H1 (cell line): ENCODE measurements around the gene EIF4E1B. TPM values are rescaled to one million over a fixed set of nuclear protein-coding genes. Genes with fewer than 3 reads are reported as not detected.
A peak's percentile ranks its signal among the peaks of the same experiment; 100 is the strongest.

Experiments used
- CTCF ChIA-PET: fragments of 300-600 bp; sonication (Branson Sonifier 250); formaldehyde crosslinking; loops from one replicate; lab custom pipeline; 2021; ENCODE audit not compliant: partially characterized antibody; lab: Charles Lee
- POLR2A ChIA-PET: fragments of 300-600 bp; sonication (Branson Sonifier 250); formaldehyde crosslinking; loops from one replicate; lab custom pipeline; 2021; ENCODE audit warnings: inconsistent platforms; ENCODE audit not compliant: partially characterized antibody; lab: Charles Lee
- DNase-seq, 2 experiments: peaks; one replicate each; pipeline versions ENCODE4 v3.0.0 to v3.0.0-alpha.2; 2010 to 2022; ENCODE audit warnings: low spot score in 2 of 2, low read depth in 1 of 2, mixed read lengths in 1 of 2
- FAIRE-seq: peaks from 2 replicates; lab custom pipeline; 2011; peaks lifted over from hg19 to GRCh38; lab: Jason Lieb, UNC
- H2AFZ ChIP-seq: 2 replicates; pipeline ENCODE4 v1.8.1; 2012; ENCODE audit warnings: low read length, inconsistent platforms
- H2AK5ac ChIP-seq: 2 replicates; pipeline ENCODE4 v1.6.1; 2013; ENCODE audit warnings: low read depth, low read length
- H2BK120ac ChIP-seq: replicated peaks from 2 replicates; pipeline ENCODE3; 2013; ENCODE audit warnings: low read depth, low read length, inconsistent platforms
- H2BK12ac ChIP-seq: 2 replicates; pipeline ENCODE4 v1.6.1; 2013; ENCODE audit warnings: low read depth, low read length
- H2BK15ac ChIP-seq: 2 replicates; pipeline ENCODE4 v1.6.1; 2013; ENCODE audit warnings: low read length
- H2BK20ac ChIP-seq: 2 replicates; pipeline ENCODE4 v1.6.1; 2013; ENCODE audit warnings: low read length
- H2BK5ac ChIP-seq: 2 replicates; pipeline ENCODE4 v1.6.1; 2013; ENCODE audit warnings: low read depth, low read length
- H3K14ac ChIP-seq: 2 replicates; pipeline ENCODE4 v1.6.1; 2013; ENCODE audit warnings: inconsistent platforms; ENCODE audit not compliant: insufficient read length
- H3K18ac ChIP-seq: 2 replicates; pipeline ENCODE4 v1.6.1; 2013; ENCODE audit warnings: low read length; ENCODE audit errors: extremely low read depth
- H3K23ac ChIP-seq: 2 replicates; pipeline ENCODE4 v1.6.1; 2013; ENCODE audit warnings: inconsistent platforms; ENCODE audit not compliant: insufficient read length
- H3K23me2 ChIP-seq: 2 replicates; pipeline ENCODE4 v1.6.1; 2013; ENCODE audit warnings: low read depth, low read length
- H3K27ac ChIP-seq: 2 replicates; pipeline ENCODE4 v1.6.1; 2011; ENCODE audit warnings: low read depth, low read length, inconsistent platforms
- H3K27me3 ChIP-seq, 4 experiments: replicated peaks in 1 of 4; 1 replicate in 1 of 4; 2 replicates in 3 of 4; pipeline versions ENCODE4 v1.6.1 to v1.8.1; 2011 to 2013; ENCODE audit warnings: low read length in 3 of 4, mild to moderate bottlenecking in 3 of 4, inconsistent platforms in 2 of 4, mixed read lengths in 2 of 4, moderate library complexity in 1 of 4; ENCODE audit not compliant: control insufficient read depth in 3 of 4, insufficient read depth in 3 of 4; ENCODE audit errors: extremely low read depth in 1 of 4
- H3K36me3 ChIP-seq, 4 experiments: 2 replicates each; pipeline versions ENCODE4 v1.6.1 to v1.8.1; 2011 to 2013; ENCODE audit warnings: mild to moderate bottlenecking in 4 of 4, low read length in 3 of 4, moderate library complexity in 2 of 4, control low read depth in 1 of 4, inconsistent platforms in 1 of 4; ENCODE audit not compliant: insufficient read depth in 4 of 4, control insufficient read depth in 2 of 4
- H3K4ac ChIP-seq: replicated peaks from 2 replicates; pipeline ENCODE3; 2013; ENCODE audit warnings: low read length, low read depth, mixed read lengths, inconsistent platforms; ENCODE audit not compliant: insufficient read length
- H3K4me1 ChIP-seq, 4 experiments: replicated peaks in 1 of 4; 1 replicate in 1 of 4; 2 replicates in 3 of 4; pipeline versions ENCODE4 v1.6.1 to v1.8.1; 2011 to 2013; ENCODE audit warnings: low read length in 3 of 4, inconsistent platforms in 2 of 4, mixed read lengths in 1 of 4; ENCODE audit not compliant: insufficient read depth in 4 of 4, control insufficient read depth in 3 of 4
- H3K4me2 ChIP-seq, 2 experiments: 2 replicates each; pipeline versions ENCODE4 v1.6.1 to v1.8.1; 2011 to 2013; ENCODE audit warnings: low read depth in 2 of 2, low read length in 2 of 2, control low read depth in 1 of 2, inconsistent platforms in 1 of 2, mild to moderate bottlenecking in 1 of 2; ENCODE audit not compliant: insufficient read depth in 1 of 2
- H3K4me3 ChIP-seq, 4 experiments: fragments of 200-600, 300-600 bp in 1 of 4; sonication (generic), shearing (Covaris generic), sonication (Bioruptor Twin) in 1 of 4; 2 replicates each; pipeline versions ENCODE4 v1.5.1 to v1.8.1; 2011 to 2016; ENCODE audit warnings: low read length in 4 of 4, low read depth in 3 of 4, control low read depth in 2 of 4, inconsistent platforms in 2 of 4, mild to moderate bottlenecking in 2 of 4, mixed read lengths in 1 of 4, moderate library complexity in 1 of 4; ENCODE audit not compliant: insufficient read depth in 2 of 4; ENCODE audit errors: extremely low read depth in 1 of 4
- H3K56ac ChIP-seq: replicated peaks from 2 replicates; pipeline ENCODE3; 2013; ENCODE audit warnings: low read depth, mild to moderate bottlenecking, mixed read lengths, low read length, inconsistent platforms; ENCODE audit not compliant: insufficient read length
- H3K79me1 ChIP-seq: 2 replicates; pipeline ENCODE4 v1.6.1; 2013; ENCODE audit warnings: low read depth, low read length, control low read depth
- H3K79me2 ChIP-seq, 2 experiments: 2 replicates each; pipeline versions ENCODE4 v1.6.1 to v1.8.1; 2012 to 2013; ENCODE audit warnings: low read length in 2 of 2, mild to moderate bottlenecking in 2 of 2, inconsistent platforms in 1 of 2; ENCODE audit not compliant: insufficient read depth in 2 of 2, control insufficient read depth in 1 of 2
- H3K9ac ChIP-seq, 4 experiments: replicated peaks in 1 of 4; 1 replicate in 1 of 4; 2 replicates in 3 of 4; pipeline versions ENCODE4 v1.6.1 to v1.8.1; 2011 to 2013; ENCODE audit warnings: low read depth in 3 of 4, low read length in 3 of 4, control low read depth in 2 of 4, mild to moderate bottlenecking in 2 of 4, moderate library complexity in 2 of 4, inconsistent platforms in 1 of 4; ENCODE audit errors: extremely low read depth in 1 of 4
- H3K9me3 ChIP-seq, 2 experiments: 2 replicates each; pipeline versions ENCODE4 v1.6.1 to v1.8.1; 2012 to 2013; ENCODE audit warnings: mild to moderate bottlenecking in 2 of 2, moderate library complexity in 2 of 2, control low read depth in 1 of 2, inconsistent platforms in 1 of 2, low read depth in 1 of 2, low read length in 1 of 2, mixed read lengths in 1 of 2; ENCODE audit not compliant: insufficient read depth in 2 of 2
- H4K20me1 ChIP-seq, 2 experiments: replicated peaks in 1 of 2; 2 replicates each; pipeline versions ENCODE3 to v1.8.1; 2011 to 2013; ENCODE audit warnings: inconsistent platforms in 2 of 2, low read length in 2 of 2, mild to moderate bottlenecking in 1 of 2; ENCODE audit not compliant: insufficient read depth in 2 of 2, control insufficient read depth in 1 of 2
- H4K5ac ChIP-seq: 2 replicates; pipeline ENCODE4 v1.6.1; 2013; ENCODE audit warnings: low read length, low read depth, mixed read lengths, inconsistent platforms; ENCODE audit not compliant: insufficient read length
- H4K8ac ChIP-seq: 2 replicates; pipeline ENCODE4 v1.8.0; 2013; ENCODE audit warnings: mild to moderate bottlenecking, moderate library complexity, low read length, inconsistent platforms; ENCODE audit not compliant: insufficient read depth; ENCODE audit errors: extremely low read depth
- H4K91ac ChIP-seq: replicated peaks from 2 replicates; pipeline ENCODE3; 2013; ENCODE audit warnings: low read length, mixed read lengths, inconsistent platforms; ENCODE audit not compliant: insufficient read length
- CTCF ChIP-seq, 3 experiments: IDR thresholded peaks; 1 replicate in 2 of 3; 2 replicates in 1 of 3; pipeline versions ENCODE4 v1.5.1 to v1.6.1; 2011; ENCODE audit warnings: low read length in 3 of 3, mild to moderate bottlenecking in 3 of 3, inconsistent platforms in 2 of 3, low read depth in 1 of 3, moderate library complexity in 1 of 3; ENCODE audit not compliant: insufficient read depth in 1 of 3; ENCODE audit errors: control extremely low read depth in 1 of 3
- EGR1 ChIP-seq: IDR thresholded peaks from 2 replicates; pipeline ENCODE4 v1.6.1; 2011; ENCODE audit warnings: low read depth, low read length, borderline replicate concordance
- NRF1 ChIP-seq: IDR thresholded peaks from 2 replicates; pipeline ENCODE4 v1.6.1; 2011; ENCODE audit warnings: mild to moderate bottlenecking, low read depth, low read length, improper control_type of control experiment
- PHF8 ChIP-seq: fragments of 200-600 bp; sonication (generic); conservative IDR thresholded peaks from 2 replicates; pipeline ENCODE4 v1.7.1; 2012; ENCODE audit warnings: low read depth, mild to moderate bottlenecking, inconsistent platforms, low read length, moderate library complexity
- RAD21 ChIP-seq, 2 experiments: IDR thresholded peaks in 1 of 2; conservative IDR thresholded peaks in 1 of 2; 2 replicates each; pipeline ENCODE4 v1.6.1; 2011; ENCODE audit warnings: low read depth in 2 of 2, low read length in 2 of 2, improper control_type of control experiment in 1 of 2, inconsistent platforms in 1 of 2, mild to moderate bottlenecking in 1 of 2, moderate library complexity in 1 of 2
- USF2 ChIP-seq: IDR thresholded peaks from 2 replicates; pipeline ENCODE4 v1.6.1; 2011; ENCODE audit warnings: low read length, improper control_type of control experiment
- WGBS, 2 experiments: shearing (Covaris generic) in 1 of 2; methylation state at CpG; one replicate each; pipeline versions ENCODE4 v1.1.6 to v1.1.7; 2013 to 2015; ENCODE audit warnings: low lambda C conversion rate in 2 of 2, mixed read lengths in 2 of 2, inconsistent platforms in 1 of 2, low coverage in 1 of 2, missing lambda C conversion rate in 1 of 2; ENCODE audit not compliant: insufficient replicate concordance in 2 of 2, insufficient coverage in 1 of 2, insufficient read length in 1 of 2; ENCODE audit errors: extremely low coverage in 1 of 2, missing lambda C conversion rate in 1 of 2; 5-methylcytosine and 5-hydroxymethylcytosine counted together
- polyA plus RNA-seq, 7 experiments: library from polyadenylated mRNA; depleted of rRNA in 3 of 7; stranded (reverse) in 5 of 7; unstranded in 2 of 7; fragments of >200 nt in 5 of 7; fragments of 200-250 nt in 2 of 7; gene quantifications; 1 replicate in 5 of 7; 2 replicates in 1 of 7; 4 replicates in 1 of 7; pipeline versions ENCODE4 v1.2.1 to v1.2.3, GENCODE V29; 2011 to 2013; ENCODE audit warnings: missing spikeins in 2 of 7, mixed read lengths in 2 of 7
- total RNA-seq: library from RNA; stranded (reverse); fragmentation: NEBNext Ultra II Directional; extraction: Animal tissue kit (Norgen Biotek cat#: 25700); gene quantifications from 2 replicates; pipeline ENCODE4 v1.2.1, GENCODE V29; 2021

Gene EIF4E1B
- total and polyA plus RNA-seq, 2 of the 8 experiments (the other 6 are each of a cell fraction or from before 2014, with no cell fraction given) = 0.97 to 1.3 TPM

GRCh38 chr5:176609724-176610434 lies 20.6 kb upstream of the EIF4E1B start, which contains the start of gene GPRIN1:
GPRIN1 (minus strand) TSS chr5:176610156; CDS start chr5:176599834, 10,322 bp downstream.
- peaks cover 5 to 8% of the 10 kb centered on the region in 2 experiments for H4K20me1 ChIP-seq
- H4K8ac ChIP-seq = peak within 1 kb of the TSS; percentile 83
- peak within 1 kb of the TSS; percentile 84; the same call in 1 of the 2 replicates for H2BK12ac ChIP-seq
- H2BK15ac ChIP-seq = peak within 1 kb of the TSS; percentile 75; the same call in 1 of the 2 replicates
- H2BK5ac ChIP-seq = peak within 1 kb of the TSS; percentile 71; the same call in 1 of the 2 replicates
- H4K91ac ChIP-seq = peak within 1 kb of the TSS; percentile 79
- 2% methylated on average over 43 of the region's 101 CpGs; no CpG with 5 or more reads in 1 of the 2 experiments for WGBS, 2 experiments
- H3K4me1 ChIP-seq = peaks cover 0 to 8% (median 5%) of the 10 kb centered on the region in 4 experiments; a peak in 5 of 7 replicates
- peak within 1 kb of the TSS; percentile 46 to 70 (median 65) for H3K4me3 ChIP-seq
- peak within 1 kb of the TSS in 3 of 4 experiments; percentile 57 to 76 (median 63); a peak in 6 of 7 replicates for H3K9ac ChIP-seq
- no peaks in the 10 kb centered on the region for H3K79me1 ChIP-seq
- no peak within 1 kb of the TSS for H3K27ac ChIP-seq
- no peaks in the 10 kb centered on the region for H3K36me3 ChIP-seq
- no peak within 1 kb of the TSS for H3K23ac ChIP-seq
- H3K79me2 ChIP-seq = no peaks in the 10 kb centered on the region
- H2BK20ac ChIP-seq = peak within 1 kb of the TSS; percentile 61; the same call in 1 of the 2 replicates
- CTCF ChIA-PET = interaction anchor here (0.8 to 6.0 kb wide), 5 partner anchors 10 to 22 kb away, joined by 3 to 37 read pairs (median 4); no protein-coding TSS in a partner anchor
- H3K14ac ChIP-seq = no peak within 1 kb of the TSS
- H2AFZ ChIP-seq = no peak within 1 kb of the TSS
- POLR2A ChIA-PET = no interaction called here
- H3K27me3 ChIP-seq = peaks cover 0 to 14% (median 10%) of the 10 kb centered on the region in 4 experiments; a peak in 5 of 7 replicates
- peak within 1 kb of the TSS; percentile 98; the same call in 1 of the 2 replicates for H2AK5ac ChIP-seq
- no peaks in the 10 kb centered on the region for H3K9me3 ChIP-seq
- H3K4me2 ChIP-seq = peak within 1 kb of the TSS; percentile 87 to 94
- no peak within 1 kb of the TSS for H2BK120ac ChIP-seq
- peak within 1 kb of the TSS; percentile 2 for H3K56ac ChIP-seq
- H3K23me2 ChIP-seq = peaks cover 8% of the 10 kb centered on the region
- peak within 1 kb of the TSS; percentile 90 for H3K18ac ChIP-seq
- H3K4ac ChIP-seq = peak within 1 kb of the TSS; percentile 8
- DNase-seq (peak in 1 of 2 experiments; percentile 83), FAIRE-seq (no peak)
- H4K5ac ChIP-seq = no peak within 1 kb of the TSS
- peak; percentile 22 to 55; a peak in 3 of 4 replicates for TF ChIP-seq RAD21 (IDR thresholded peaks at IDR 0.05 in 1 of 2, conservative IDR thresholded peaks at IDR 0.05 in 1 of 2; ENCODE audit: low read depth in 2 of 2, low read length in 2 of 2)
- peak; percentile 57 for TF ChIP-seq NRF1
- no peak for TF ChIP-seq EGR1
- no peak for TF ChIP-seq USF2
- TF ChIP-seq PHF8 = 0 out of 2 replicates have a peak, but pooled peaks have one; percentile 25
- peak in 2 of 3 experiments; percentile 24 to 81; a peak in 3 of 4 replicates for TF ChIP-seq CTCF (IDR thresholded peaks at IDR 0.05; ENCODE audit: control extremely low read depth in 1 of 3, insufficient read depth in 1 of 3, low read depth in 1 of 3, low read length in 3 of 3)
